Liver (tissue), 9 donors: ENCODE results near the gene IRF2BP2. TPM values are rescaled to one million over a fixed set of nuclear protein-coding genes. Genes with fewer than 3 reads are reported as not detected.
"Not testable (repeated sequence)": the region's sequence is repeated elsewhere in the genome, so short reads cannot be mapped to it uniquely, and the experiment has no call there.

ENCODE experiments used
- DNase-seq: peaks from one replicate; pipeline ENCODE4 v3.0.0-alpha.2; 2017; ENCODE audit warnings: low spot score
- H3K27ac ChIP-seq, 2 donors: one replicate each; pipeline ENCODE4 v1.7.0; 2013; ENCODE audit warnings: inconsistent platforms in 2 of 2, low read length in 2 of 2, control low read depth in 1 of 2, low read depth in 1 of 2, mild to moderate bottlenecking in 1 of 2
- H3K27me3 ChIP-seq, 4 donors: one replicate each; pipeline versions ENCODE4 v1.6.1 to v1.7.0; 2013; ENCODE audit warnings: low read length in 3 of 4, inconsistent platforms in 1 of 4, mild to moderate bottlenecking in 1 of 4, moderate library complexity in 1 of 4; ENCODE audit not compliant: control insufficient read depth in 4 of 4, insufficient read depth in 4 of 4
- H3K36me3 ChIP-seq, 4 donors: one replicate each; pipeline versions ENCODE4 v1.6.1 to v1.7.0; 2013; ENCODE audit warnings: low read length in 3 of 4, mild to moderate bottlenecking in 3 of 4, low read depth in 1 of 4, moderate library complexity in 1 of 4; ENCODE audit not compliant: control insufficient read depth in 4 of 4, insufficient read depth in 3 of 4
- H3K4me1 ChIP-seq, 4 donors: one replicate each; pipeline versions ENCODE4 v1.6.1 to v1.7.0; 2013; ENCODE audit warnings: low read length in 3 of 4, mild to moderate bottlenecking in 3 of 4, moderate library complexity in 1 of 4; ENCODE audit not compliant: control insufficient read depth in 4 of 4, insufficient read depth in 4 of 4
- H3K4me3 ChIP-seq, 3 donors: one replicate each; pipeline versions ENCODE4 v1.6.1 to v1.7.0; 2013; ENCODE audit warnings: low read length in 3 of 3, control low read depth in 1 of 3, low read depth in 1 of 3, mild to moderate bottlenecking in 1 of 3
- H3K9ac ChIP-seq, 2 donors: one replicate each; pipeline ENCODE4 v1.7.0; 2013; ENCODE audit warnings: low read length in 2 of 2, mild to moderate bottlenecking in 2 of 2, moderate library complexity in 2 of 2, control low read depth in 1 of 2, low read depth in 1 of 2
- H3K9me3 ChIP-seq, 4 donors: one replicate each; pipeline versions ENCODE4 v1.6.1 to v1.7.0; 2013; ENCODE audit warnings: low read length in 3 of 4; ENCODE audit not compliant: control insufficient read depth in 4 of 4
- EGR1 ChIP-seq, 2 donors: IDR thresholded peaks; 2 replicates each; pipeline ENCODE4 v1.6.1; 2016 to 2018; ENCODE audit warnings: antibody characterized with exemption in 2 of 2, low read depth in 2 of 2
- FOXA1 ChIP-seq: IDR thresholded peaks from 2 replicates; pipeline ENCODE4 v1.6.1; 2016; ENCODE audit warnings: antibody characterized with exemption
- FOXA2 ChIP-seq: IDR thresholded peaks from 2 replicates; pipeline ENCODE4 v1.6.1; 2016; ENCODE audit warnings: antibody characterized with exemption
- GABPA ChIP-seq, 2 donors: IDR thresholded peaks in 1 of 2; conservative IDR thresholded peaks in 1 of 2; 2 replicates each; pipeline ENCODE4 v1.6.1; 2016; ENCODE audit warnings: antibody characterized with exemption in 2 of 2, mild to moderate bottlenecking in 1 of 2, moderate library complexity in 1 of 2
- HNF4G ChIP-seq: IDR thresholded peaks from 2 replicates; pipeline ENCODE4 v1.6.1; 2016; ENCODE audit warnings: antibody characterized with exemption
- JUND ChIP-seq, 2 donors: IDR thresholded peaks; 2 replicates each; pipeline ENCODE4 v1.6.1; 2016; ENCODE audit warnings: antibody characterized with exemption in 2 of 2
- NR2F2 ChIP-seq: IDR thresholded peaks from 2 replicates; pipeline ENCODE4 v1.6.1; 2016; ENCODE audit warnings: antibody characterized with exemption
- RAD21 ChIP-seq, 2 donors: IDR thresholded peaks; 2 replicates each; pipeline ENCODE4 v1.6.1; 2016; ENCODE audit warnings: antibody characterized with exemption in 2 of 2, mild to moderate bottlenecking in 2 of 2
- RXRA ChIP-seq, 2 donors: IDR thresholded peaks; 2 replicates each; pipeline ENCODE4 v1.6.1; 2017 to 2018; ENCODE audit warnings: antibody characterized with exemption in 2 of 2, mild to moderate bottlenecking in 1 of 2
- SP1 ChIP-seq: IDR thresholded peaks from 2 replicates; pipeline ENCODE4 v1.6.1; 2018; ENCODE audit warnings: antibody characterized with exemption, mild to moderate bottlenecking
- TAF1 ChIP-seq: conservative IDR thresholded peaks from 2 replicates; pipeline ENCODE4 v1.6.1; 2016; ENCODE audit warnings: antibody characterized with exemption, mild to moderate bottlenecking
- WGBS: extraction: QIAGEN DNeasy Blood & Tissue Kit; methylation state at CpG from one replicate; pipeline ENCODE4 v1.1.7; 2013; 5-methylcytosine and 5-hydroxymethylcytosine counted together
- polyA plus RNA-seq, 2 donors: library from polyadenylated mRNA; stranded (reverse) in 1 of 2; unstranded in 1 of 2; fragments of 200-250 nt in 1 of 2; fragments of >200 nt in 1 of 2; fragmentation: Nextera tagmentation in 1 of 2; extraction: Ambion mirVana in 1 of 2; gene quantifications; one replicate each; pipeline versions ENCODE4 v1.2.1 to v1.2.3, GENCODE V29; 2013 to 2015
- total RNA-seq, 2 donors: library from RNA; depleted of rRNA; stranded (reverse); fragments of >200 nt; gene quantifications; one replicate each; pipeline ENCODE4 v1.2.3, GENCODE V29; 2014
- TF ChIP-seq, protein P1 (sequence below): fragments of 150-350 bp; IDR thresholded peaks from 2 replicates; pipeline ENCODE4 v1.5.1; 2017; ENCODE audit warnings: improper control_type of control experiment, low read depth, low read length; ENCODE audit not compliant: missing input control
- TF ChIP-seq, protein P2 (sequence below): IDR thresholded peaks from 2 replicates; pipeline ENCODE4 v1.6.1; 2016; ENCODE audit warnings: antibody characterized with exemption
- TF ChIP-seq, protein P3 (sequence below): IDR thresholded peaks from 2 replicates; pipeline ENCODE4 v1.6.1; 2016; ENCODE audit warnings: antibody characterized with exemption
- TF ChIP-seq, protein P4 (sequence below): IDR thresholded peaks from 2 replicates; pipeline ENCODE4 v1.6.1; 2016; ENCODE audit warnings: antibody characterized with exemption
- TF ChIP-seq, protein P5 (sequence below): IDR thresholded peaks from 2 replicates; pipeline ENCODE4 v1.6.1; 2016; ENCODE audit warnings: antibody characterized with exemption, mild to moderate bottlenecking
- donor health status: healthy.
- donor health status: healthy.
- donor health status: healthy.
- donor health status: healthy.
- donor health status: healthy.

The IRF2BP2 gene
- total and polyA plus RNA-seq, 4 donors = 22.2 to 48.2 (median 35.4) TPM

DNA sequence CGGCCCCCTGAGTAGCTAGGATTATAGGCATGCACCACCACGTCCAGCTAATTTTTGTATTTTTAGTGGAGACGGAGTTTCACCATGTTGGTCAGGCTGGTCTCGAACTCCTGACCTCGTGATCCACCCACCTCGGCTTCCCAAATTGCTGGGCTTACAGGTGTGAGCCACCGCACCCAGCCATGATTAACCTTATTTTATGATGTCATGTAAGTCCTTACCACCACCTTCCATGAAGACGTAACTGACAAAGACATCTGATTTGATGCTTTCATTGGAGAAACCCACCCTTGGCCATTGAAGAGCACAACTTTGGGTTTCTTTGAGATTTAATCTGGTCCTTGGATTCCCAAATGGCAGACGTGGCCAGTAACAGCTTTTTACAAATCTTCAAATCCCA, 24.9 kb upstream of the IRF2BP2 start:
- 92% methylated on average over 9 of the region's 9 CpGs for WGBS
- H3K4me1 ChIP-seq = peaks cover 0 to 17% (median 10%) of the 10 kb centered on the region in 4 donors
- H3K9me3 ChIP-seq, H3K27ac ChIP-seq, H3K27me3 ChIP-seq, H3K36me3 ChIP-seq, DNase-seq, H3K9ac ChIP-seq, H3K4me3 ChIP-seq: not testable (repeated sequence)

DNA sequence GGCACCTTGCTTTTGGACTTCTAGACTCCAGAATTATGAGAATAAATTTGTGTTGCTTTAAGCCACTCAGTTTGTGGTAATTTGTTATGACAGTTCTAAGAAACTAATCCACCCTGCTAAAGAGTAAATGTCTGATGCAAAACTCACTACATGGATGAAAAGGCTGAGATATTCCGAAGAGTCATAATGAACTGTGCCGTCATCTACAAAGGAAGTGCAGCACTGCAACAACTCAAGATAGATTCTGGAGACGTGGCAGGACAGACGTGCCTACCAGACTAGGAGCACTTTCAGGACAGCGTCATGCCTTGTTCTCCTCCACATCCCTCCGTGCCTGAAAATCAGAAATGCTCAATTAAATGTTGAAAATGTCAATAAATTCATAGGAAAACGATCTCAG, 24.4 kb upstream of the IRF2BP2 start:
- no peak overlapping the region for H3K27ac ChIP-seq
- no peaks in the 10 kb centered on the region for H3K27me3 ChIP-seq
- H3K4me1 ChIP-seq = peaks cover 0 to 12% (median 7%) of the 10 kb centered on the region in 4 donors
- H3K36me3 ChIP-seq = no peaks in the 10 kb centered on the region
- 88% methylated on average over 7 of the region's 7 CpGs for WGBS
- H3K9ac ChIP-seq = no peak overlapping the region
- H3K4me3 ChIP-seq = no peak overlapping the region
- TF ChIP-seq GABPA (IDR thresholded peaks at IDR 0.05 in 1 of 2, conservative IDR thresholded peaks at IDR 0.05 in 1 of 2) (no peak), RAD21 (IDR thresholded peaks at IDR 0.05) (no peak), HNF4G (no peak), RXRA (IDR thresholded peaks at IDR 0.05) (no peak), FOXA1 (no peak), JUND (IDR thresholded peaks at IDR 0.05) (no peak), NR2F2 (no peak), SP1 (no peak), TAF1 (no peak), EGR1 (IDR thresholded peaks at IDR 0.05; ENCODE audit: low read depth in 2 of 2) (no peak), FOXA2 (no peak)
- TF ChIP-seq, protein P1, sequence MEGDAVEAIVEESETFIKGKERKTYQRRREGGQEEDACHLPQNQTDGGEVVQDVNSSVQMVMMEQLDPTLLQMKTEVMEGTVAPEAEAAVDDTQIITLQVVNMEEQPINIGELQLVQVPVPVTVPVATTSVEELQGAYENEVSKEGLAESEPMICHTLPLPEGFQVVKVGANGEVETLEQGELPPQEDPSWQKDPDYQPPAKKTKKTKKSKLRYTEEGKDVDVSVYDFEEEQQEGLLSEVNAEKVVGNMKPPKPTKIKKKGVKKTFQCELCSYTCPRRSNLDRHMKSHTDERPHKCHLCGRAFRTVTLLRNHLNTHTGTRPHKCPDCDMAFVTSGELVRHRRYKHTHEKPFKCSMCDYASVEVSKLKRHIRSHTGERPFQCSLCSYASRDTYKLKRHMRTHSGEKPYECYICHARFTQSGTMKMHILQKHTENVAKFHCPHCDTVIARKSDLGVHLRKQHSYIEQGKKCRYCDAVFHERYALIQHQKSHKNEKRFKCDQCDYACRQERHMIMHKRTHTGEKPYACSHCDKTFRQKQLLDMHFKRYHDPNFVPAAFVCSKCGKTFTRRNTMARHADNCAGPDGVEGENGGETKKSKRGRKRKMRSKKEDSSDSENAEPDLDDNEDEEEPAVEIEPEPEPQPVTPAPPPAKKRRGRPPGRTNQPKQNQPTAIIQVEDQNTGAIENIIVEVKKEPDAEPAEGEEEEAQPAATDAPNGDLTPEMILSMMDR = no peak
- TF ChIP-seq, protein P2, sequence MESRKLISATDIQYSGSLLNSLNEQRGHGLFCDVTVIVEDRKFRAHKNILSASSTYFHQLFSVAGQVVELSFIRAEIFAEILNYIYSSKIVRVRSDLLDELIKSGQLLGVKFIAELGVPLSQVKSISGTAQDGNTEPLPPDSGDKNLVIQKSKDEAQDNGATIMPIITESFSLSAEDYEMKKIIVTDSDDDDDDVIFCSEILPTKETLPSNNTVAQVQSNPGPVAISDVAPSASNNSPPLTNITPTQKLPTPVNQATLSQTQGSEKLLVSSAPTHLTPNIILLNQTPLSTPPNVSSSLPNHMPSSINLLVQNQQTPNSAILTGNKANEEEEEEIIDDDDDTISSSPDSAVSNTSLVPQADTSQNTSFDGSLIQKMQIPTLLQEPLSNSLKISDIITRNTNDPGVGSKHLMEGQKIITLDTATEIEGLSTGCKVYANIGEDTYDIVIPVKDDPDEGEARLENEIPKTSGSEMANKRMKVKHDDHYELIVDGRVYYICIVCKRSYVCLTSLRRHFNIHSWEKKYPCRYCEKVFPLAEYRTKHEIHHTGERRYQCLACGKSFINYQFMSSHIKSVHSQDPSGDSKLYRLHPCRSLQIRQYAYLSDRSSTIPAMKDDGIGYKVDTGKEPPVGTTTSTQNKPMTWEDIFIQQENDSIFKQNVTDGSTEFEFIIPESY = no peak
- TF ChIP-seq, protein P3, sequence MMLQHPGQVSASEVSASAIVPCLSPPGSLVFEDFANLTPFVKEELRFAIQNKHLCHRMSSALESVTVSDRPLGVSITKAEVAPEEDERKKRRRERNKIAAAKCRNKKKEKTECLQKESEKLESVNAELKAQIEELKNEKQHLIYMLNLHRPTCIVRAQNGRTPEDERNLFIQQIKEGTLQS = no peak
- TF ChIP-seq, protein P4, sequence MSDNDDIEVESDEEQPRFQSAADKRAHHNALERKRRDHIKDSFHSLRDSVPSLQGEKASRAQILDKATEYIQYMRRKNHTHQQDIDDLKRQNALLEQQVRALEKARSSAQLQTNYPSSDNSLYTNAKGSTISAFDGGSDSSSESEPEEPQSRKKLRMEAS = no peak
- TF ChIP-seq, protein P5, sequence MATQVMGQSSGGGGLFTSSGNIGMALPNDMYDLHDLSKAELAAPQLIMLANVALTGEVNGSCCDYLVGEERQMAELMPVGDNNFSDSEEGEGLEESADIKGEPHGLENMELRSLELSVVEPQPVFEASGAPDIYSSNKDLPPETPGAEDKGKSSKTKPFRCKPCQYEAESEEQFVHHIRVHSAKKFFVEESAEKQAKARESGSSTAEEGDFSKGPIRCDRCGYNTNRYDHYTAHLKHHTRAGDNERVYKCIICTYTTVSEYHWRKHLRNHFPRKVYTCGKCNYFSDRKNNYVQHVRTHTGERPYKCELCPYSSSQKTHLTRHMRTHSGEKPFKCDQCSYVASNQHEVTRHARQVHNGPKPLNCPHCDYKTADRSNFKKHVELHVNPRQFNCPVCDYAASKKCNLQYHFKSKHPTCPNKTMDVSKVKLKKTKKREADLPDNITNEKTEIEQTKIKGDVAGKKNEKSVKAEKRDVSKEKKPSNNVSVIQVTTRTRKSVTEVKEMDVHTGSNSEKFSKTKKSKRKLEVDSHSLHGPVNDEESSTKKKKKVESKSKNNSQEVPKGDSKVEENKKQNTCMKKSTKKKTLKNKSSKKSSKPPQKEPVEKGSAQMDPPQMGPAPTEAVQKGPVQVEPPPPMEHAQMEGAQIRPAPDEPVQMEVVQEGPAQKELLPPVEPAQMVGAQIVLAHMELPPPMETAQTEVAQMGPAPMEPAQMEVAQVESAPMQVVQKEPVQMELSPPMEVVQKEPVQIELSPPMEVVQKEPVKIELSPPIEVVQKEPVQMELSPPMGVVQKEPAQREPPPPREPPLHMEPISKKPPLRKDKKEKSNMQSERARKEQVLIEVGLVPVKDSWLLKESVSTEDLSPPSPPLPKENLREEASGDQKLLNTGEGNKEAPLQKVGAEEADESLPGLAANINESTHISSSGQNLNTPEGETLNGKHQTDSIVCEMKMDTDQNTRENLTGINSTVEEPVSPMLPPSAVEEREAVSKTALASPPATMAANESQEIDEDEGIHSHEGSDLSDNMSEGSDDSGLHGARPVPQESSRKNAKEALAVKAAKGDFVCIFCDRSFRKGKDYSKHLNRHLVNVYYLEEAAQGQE = no peak
- no peaks in the 10 kb centered on the region for H3K9me3 ChIP-seq
- no peak for DNase-seq
